HG02970 (cell line): ENCODE measurements around the gene FOXL3.
"Not testable (repeated sequence)": the region's sequence is repeated elsewhere in the genome, so short reads cannot be mapped to it uniquely, and the experiment has no call there.

Source experiments
- ATAC-seq: cut with Tn5 transposase; IDR thresholded peaks from one replicate; pipeline ENCODE4 v1.9.1; 2021; ENCODE audit warnings: mild to moderate bottlenecking, moderate library complexity, moderate number of reproducible peaks; ENCODE audit not compliant: unreplicated experiment, low FRiP score

FOXL3 gene

GRCh38 chr7:289756-290553 is at the start of gene FOXL3:
FOXL3 (plus strand) TSS chr7:290170; CDS start chr7:290170, 0 bp downstream.
- ATAC-seq = no peak

GRCh38 chr7:240887-241421 is 49.0 kb upstream of the FOXL3 start:
- ATAC-seq = no peak

GRCh38 chr7:241513-241912 is 48.5 kb upstream of the FOXL3 start:
- no peak for ATAC-seq

GRCh38 chr7:242826-243579 is 47.0 kb upstream of the FOXL3 start:
- not testable (repeated sequence) for ATAC-seq

- ATAC-seq = not testable (repeated sequence)
Measured at GRCh38 chr7:243580-243978, 46.4 kb upstream of the FOXL3 start.

GRCh38 chr7:244974-245373 is 45.0 kb upstream of the FOXL3 start:
- ATAC-seq = no peak

- ATAC-seq = no peak
Measured at GRCh38 chr7:245574-246295, 44.2 kb upstream of the FOXL3 start.

- no peak for ATAC-seq
Measured at GRCh38 chr7:246451-246850, 43.5 kb upstream of the FOXL3 start.

- no peak for ATAC-seq
Measured at GRCh38 chr7:247181-247580, 42.8 kb upstream of the FOXL3 start.

GRCh38 chr7:247636-248035 is 42.3 kb upstream of the FOXL3 start:
- ATAC-seq = no peak

- no peak for ATAC-seq
Measured at GRCh38 chr7:248732-249435, 41.1 kb upstream of the FOXL3 start.

GRCh38 chr7:249989-250388 is 40.0 kb upstream of the FOXL3 start:
- no peak for ATAC-seq

GRCh38 chr7:250523-250922 is 39.4 kb upstream of the FOXL3 start:
- ATAC-seq = no peak

GRCh38 chr7:251005-251404 is 39.0 kb upstream of the FOXL3 start:
- ATAC-seq = no peak

GRCh38 chr7:251446-252175 is 38.4 kb upstream of the FOXL3 start:
- ATAC-seq = no peak

- ATAC-seq = no peak
Measured at GRCh38 chr7:252216-252965, 37.6 kb upstream of the FOXL3 start.

- no peak for ATAC-seq
Measured at GRCh38 chr7:252981-253380, 37.0 kb upstream of the FOXL3 start.

- ATAC-seq = no peak
Measured at GRCh38 chr7:253581-254336, 36.2 kb upstream of the FOXL3 start.
